Gastrocnemius medialis (tissue), 4 donors: Measurements from ENCODE around the gene CREBBP.

Experiments
- CTCF ChIP-seq, 5 experiments: fragments of 450-650 bp in 3 of 5; fragments of 200-600 bp in 2 of 5; sonication (generic) in 2 of 5; IDR thresholded peaks in 4 of 5; conservative IDR thresholded peaks in 1 of 5; 1 replicate in 4 of 5; 2 replicates in 1 of 5; pipeline ENCODE4 v1.5.1; 2016 to 2019; ENCODE audit warnings: antibody characterized with exemption in 5 of 5, mild to moderate bottlenecking in 3 of 5, moderate library complexity in 3 of 5
- POLR2A ChIP-seq, 2 donors: fragments of 450-650 bp; IDR thresholded peaks; one replicate each; pipeline ENCODE4 v1.6.1; 2017; ENCODE audit warnings: antibody characterized with exemption in 2 of 2, mild to moderate bottlenecking in 2 of 2, moderate library complexity in 2 of 2

- TF ChIP-seq CTCF (IDR thresholded peaks at IDR 0.05 in 4 of 5, conservative IDR thresholded peaks at IDR 0.05 in 1 of 5), result no peak
- no peak for TF ChIP-seq POLR2A (IDR thresholded peaks at IDR 0.05)
Observed at GRCh38 chr16:3789375-3790099, 91.0 kb downstream of the CREBBP start.
